CD4-positive, alpha-beta memory T cell (primary cell): ENCODE data around the gene EFR3B. TPM values are rescaled to one million over a fixed set of nuclear protein-coding genes. Genes with fewer than 3 reads are reported as not detected.

Experiments used
- CTCF ChIA-PET: fragments of 350-600 bp; sonication (Branson Sonifier 250); formaldehyde crosslinking; loops from one replicate; lab custom pipeline; 2021; ENCODE audit warnings: inconsistent platforms; ENCODE audit not compliant: partially characterized antibody; lab: Charles Lee
- POLR2A ChIA-PET: fragments of 350-600 bp; sonication (Branson Sonifier 250); formaldehyde crosslinking; loops from one replicate; lab custom pipeline; 2021; ENCODE audit not compliant: partially characterized antibody; lab: Charles Lee
- DNase-seq, 5 donors: peaks; one replicate each; pipeline versions ENCODE4 v3.0.0 to v3.0.0-alpha.2; 2020 to 2022; ENCODE audit warnings: mixed read lengths in 1 of 5
- H3K27ac ChIP-seq: one replicate; pipeline ENCODE4 v1.7.0; 2013; ENCODE audit warnings: low read depth, low read length
- H3K27me3 ChIP-seq: 2 replicates; pipeline ENCODE4 v1.7.0; 2013; ENCODE audit warnings: mild to moderate bottlenecking, low read length, moderate library complexity; ENCODE audit not compliant: insufficient read depth
- H3K36me3 ChIP-seq: 2 replicates; pipeline ENCODE4 v1.7.0; 2013; ENCODE audit warnings: mild to moderate bottlenecking, low read length, moderate library complexity; ENCODE audit not compliant: insufficient read depth
- H3K4me1 ChIP-seq: 2 replicates; pipeline ENCODE4 v1.7.0; 2013; ENCODE audit warnings: mild to moderate bottlenecking, low read length, moderate library complexity; ENCODE audit not compliant: insufficient read depth
- H3K4me3 ChIP-seq, 2 donors: one replicate each; pipeline ENCODE4 v1.7.0; 2013; ENCODE audit warnings: low read length in 2 of 2, mild to moderate bottlenecking in 1 of 2
- H3K9me3 ChIP-seq, 2 donors: one replicate each; pipeline ENCODE4 v1.7.0; 2013; ENCODE audit warnings: low read length in 2 of 2, control low read depth in 1 of 2; ENCODE audit not compliant: control insufficient read depth in 1 of 2
- H3K27ac Mint-ChIP-seq, 7 donors: one replicate each; pipeline ENCODE4 v1.8.0; 2020 to 2021; ENCODE audit warnings: mixed read lengths in 7 of 7, mild to moderate bottlenecking in 6 of 7, inconsistent platforms in 3 of 7, moderate library complexity in 3 of 7
- H3K27me3 Mint-ChIP-seq, 2 donors: one replicate each; pipeline ENCODE4 v1.8.0; 2020 to 2021; ENCODE audit warnings: mixed read lengths in 2 of 2
- H3K36me3 Mint-ChIP-seq, 2 donors: one replicate each; pipeline ENCODE4 v1.8.0; 2020 to 2021; ENCODE audit warnings: mixed read lengths in 2 of 2, inconsistent platforms in 1 of 2, mild to moderate bottlenecking in 1 of 2
- H3K4me1 Mint-ChIP-seq, 4 donors: one replicate each; pipeline ENCODE4 v1.8.0; 2020 to 2021; ENCODE audit warnings: mixed read lengths in 4 of 4, mild to moderate bottlenecking in 1 of 4
- H3K4me3 Mint-ChIP-seq, 8 donors: one replicate each; pipeline ENCODE4 v1.8.0; 2020 to 2021; ENCODE audit warnings: mixed read lengths in 8 of 8, mild to moderate bottlenecking in 7 of 8, moderate library complexity in 6 of 8, inconsistent platforms in 3 of 8
- H3K9me3 Mint-ChIP-seq, 8 donors: one replicate each; pipeline ENCODE4 v1.8.0; 2020 to 2021; ENCODE audit warnings: mixed read lengths in 8 of 8, mild to moderate bottlenecking in 5 of 8, inconsistent platforms in 3 of 8, moderate library complexity in 1 of 8
- intact Hi-C: fragments of 100-400 bp; cut with micrococcal nuclease; formaldehyde crosslinking; loops from one replicate; pipeline ENCODE4 v1.15.1; 2023
- polyA plus RNA-seq, 2 donors: library from polyadenylated mRNA; unstranded; fragments of 300-500 nt; fragmentation: Illumina TruSeq; gene quantifications; one replicate each; pipeline ENCODE4 v1.2.3, GENCODE V29; 2021
- total RNA-seq, 2 experiments: library from RNA; stranded (reverse); gene quantifications; one replicate each; pipeline ENCODE4 v1.2.3, GENCODE V29; 2021

The EFR3B gene
- total and polyA plus RNA-seq, 4 experiments from 2014 or later, result 0.07 to 0.14 (median 0.12) TPM; not detected in 1

DNA sequence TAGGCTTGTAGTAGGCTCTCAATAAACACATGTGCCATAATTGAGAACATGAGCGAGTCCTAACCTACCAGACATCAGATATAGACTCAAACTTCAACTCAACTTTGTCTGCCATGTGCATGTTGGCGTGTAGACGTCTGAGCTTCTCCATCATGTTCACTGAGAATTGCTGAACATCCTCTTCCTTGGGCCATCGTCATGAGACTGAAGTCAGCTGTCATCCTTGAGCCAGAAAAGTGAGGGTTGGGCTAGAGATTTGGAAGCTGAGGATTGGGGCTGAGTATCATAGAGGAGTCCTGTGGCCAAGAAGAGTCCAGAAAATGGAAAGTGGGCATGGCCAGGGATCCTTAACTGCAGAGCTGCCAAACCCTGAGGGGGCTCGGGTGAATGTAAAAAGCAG is 7.8 kb upstream of the EFR3B start:
- H3K27me3 ChIP-seq, result no peaks in the 10 kb centered on the region
- ChIA-PET POLR2A (no interaction called here), CTCF (no interaction called here)
- H3K27ac ChIP-seq, result no peak overlapping the region
- H3K4me1 ChIP-seq, result no peaks in the 10 kb centered on the region
- peaks cover 0 to 2% of the 10 kb centered on the region in 2 donors for H3K27me3 Mint-ChIP-seq
- no peak overlapping the region for H3K4me3 Mint-ChIP-seq
- no peak overlapping the region for H3K4me3 ChIP-seq
- H3K4me1 Mint-ChIP-seq, result peaks cover 0 to 5% (median 3%) of the 10 kb centered on the region in 4 donors
- DNase-seq, result no peak
- no peak overlapping the region for H3K27ac Mint-ChIP-seq
- H3K9me3 ChIP-seq, result no peaks in the 10 kb centered on the region
- intact Hi-C loops, result no loop called here
- H3K36me3 Mint-ChIP-seq, result no peaks in the 10 kb centered on the region
- no peaks in the 10 kb centered on the region for H3K36me3 ChIP-seq
- H3K9me3 Mint-ChIP-seq, result peaks cover 0 to 4% (median 0%) of the 10 kb centered on the region in 8 donors

GRCh38 chr2:25035537-25036220 is 6.2 kb upstream of the EFR3B start:
- Mint-ChIP-seq H3K4me1 (peaks cover 0 to 3% (median under 1%) of the 10 kb centered on the region in 4 donors), H3K9me3 (peaks cover 0 to 4% (median 0%) of the 10 kb centered on the region in 8 donors), H3K4me3 (no peak overlapping the region), H3K27me3 (peaks cover 0 to 2% of the 10 kb centered on the region in 2 donors), H3K36me3 (no peaks in the 10 kb centered on the region), H3K27ac (no peak overlapping the region)
- no peak overlapping the region for H3K4me3 ChIP-seq
- ChIA-PET CTCF (no interaction called here), POLR2A (interaction anchor here (0.6 kb wide), 1 partner anchor 38 kb away, joined by 3 read pairs; no protein-coding TSS in a partner anchor)
- no peak overlapping the region for H3K27ac ChIP-seq
- no peaks in the 10 kb centered on the region for H3K27me3 ChIP-seq
- no peaks in the 10 kb centered on the region for H3K4me1 ChIP-seq
- no peaks in the 10 kb centered on the region for H3K9me3 ChIP-seq
- H3K36me3 ChIP-seq, result no peaks in the 10 kb centered on the region
- no peak for DNase-seq
- intact Hi-C loops, result no loop called here

GRCh38 chr2:25036221-25036559 is 5.7 kb upstream of the EFR3B start:
- H3K27ac ChIP-seq, result no peak overlapping the region
- Mint-ChIP-seq H3K9me3 (peaks cover 0 to 4% (median 0%) of the 10 kb centered on the region in 8 donors), H3K4me3 (no peak overlapping the region), H3K27me3 (peaks cover under 1 to 2% of the 10 kb centered on the region in 2 donors), H3K36me3 (no peaks in the 10 kb centered on the region), H3K4me1 (peaks cover under 1 to 4% (median 1%) of the 10 kb centered on the region in 4 donors), H3K27ac (no peak overlapping the region)
- H3K36me3 ChIP-seq, result no peaks in the 10 kb centered on the region
- H3K4me3 ChIP-seq, result no peak overlapping the region
- CTCF ChIA-PET, result no interaction called here
- H3K4me1 ChIP-seq, result peaks cover under 1% of the 10 kb centered on the region
- intact Hi-C loops, result no loop called here
- H3K9me3 ChIP-seq, result no peaks in the 10 kb centered on the region
- POLR2A ChIA-PET, result no interaction called here
- no peaks in the 10 kb centered on the region for H3K27me3 ChIP-seq
- DNase-seq, result no peak

GRCh38 chr2:25039126-25039525 is 2.8 kb upstream of the EFR3B start:
- Histone ChIP-seq H3K4me3 (no peak overlapping the region), H3K36me3 (no peaks in the 10 kb centered on the region), H3K27ac (no peak overlapping the region), H3K9me3 (no peaks in the 10 kb centered on the region), H3K27me3 (peaks cover 14% of the 10 kb centered on the region), H3K4me1 (peaks cover 19% of the 10 kb centered on the region)
- peaks cover 0 to 1% (median 0%) of the 10 kb centered on the region in 8 donors for H3K9me3 Mint-ChIP-seq
- no peaks in the 10 kb centered on the region for H3K36me3 Mint-ChIP-seq
- intact Hi-C loops, result no loop called here
- no peak overlapping the region for H3K4me3 Mint-ChIP-seq
- CTCF ChIA-PET, result interaction anchor here (1.0 kb wide), 1 partner anchor 63 kb away, joined by 3 read pairs; no protein-coding TSS in a partner anchor
- H3K4me1 Mint-ChIP-seq, result peaks cover 12 to 21% (median 15%) of the 10 kb centered on the region in 4 donors
- POLR2A ChIA-PET, result no interaction called here
- DNase-seq, result no peak
- peaks cover 13 to 16% of the 10 kb centered on the region in 2 donors for H3K27me3 Mint-ChIP-seq
- peak overlapping the region in 1 of 7 donors; percentile 42 for H3K27ac Mint-ChIP-seq

DNA sequence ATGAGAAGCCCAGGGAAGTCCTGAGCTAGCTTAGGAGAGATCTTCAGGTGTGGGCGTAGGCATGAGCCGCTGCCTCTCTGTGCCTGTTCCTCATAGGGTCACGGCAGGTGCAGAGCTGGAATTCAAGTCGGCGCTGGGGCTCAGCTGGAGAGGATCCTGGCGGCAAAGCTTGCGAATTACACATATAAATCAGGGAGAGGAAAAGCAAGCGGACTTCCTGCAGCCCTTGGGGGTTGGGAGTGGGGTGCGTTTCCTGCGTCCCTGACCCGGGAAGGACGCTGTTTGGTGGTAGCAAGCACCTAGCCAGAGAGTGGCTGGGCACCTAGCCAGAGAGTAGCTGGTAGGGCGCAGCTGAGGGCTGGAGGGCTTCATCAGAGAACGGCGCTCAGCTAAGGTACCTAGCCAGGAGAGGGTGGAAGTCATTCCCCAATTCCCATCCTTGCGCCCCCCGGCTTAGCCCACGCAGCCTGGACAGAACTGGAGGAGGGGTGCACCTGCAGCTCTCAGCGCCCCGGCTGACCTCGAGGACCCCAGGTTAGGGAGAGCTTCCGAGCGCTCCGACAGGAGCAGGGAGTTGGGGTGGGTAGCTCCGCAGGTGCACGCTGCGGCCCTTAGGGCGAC is 459 bp upstream of the EFR3B start:
- no peaks in the 10 kb centered on the region for H3K36me3 Mint-ChIP-seq
- peak in 2 of 5 donors; percentile 21 to 57 for DNase-seq
- H3K27ac Mint-ChIP-seq, result peak overlapping the region in 3 of 7 donors; percentile 62 to 76 (median 62)
- H3K27ac ChIP-seq, result no peak overlapping the region
- peaks cover 19% of the 10 kb centered on the region for H3K4me1 ChIP-seq
- H3K36me3 ChIP-seq, result no peaks in the 10 kb centered on the region
- peak overlapping the region; percentile 42 to 60 for H3K4me3 ChIP-seq
- no peaks in the 10 kb centered on the region for H3K9me3 ChIP-seq
- CTCF ChIA-PET, result interaction anchor here (1.2 to 1.6 kb wide), 3 partner anchors 66 to 156 kb away, joined by 4 to 7 read pairs (median 4); no protein-coding TSS in a partner anchor
- peaks cover 27 to 34% of the 10 kb centered on the region in 2 donors for H3K27me3 Mint-ChIP-seq
- POLR2A ChIA-PET, result interaction anchor here (0.5 to 1.3 kb wide), 5 partner anchors 10 to 1150 kb away, joined by 3 read pairs; no protein-coding TSS in a partner anchor
- H3K4me1 Mint-ChIP-seq, result peaks cover 12 to 21% (median 16%) of the 10 kb centered on the region in 4 donors
- H3K9me3 Mint-ChIP-seq, result no peaks in the 10 kb centered on the region
- intact Hi-C loops, result loop anchor here (5.0 to 10.0 kb wide), 2 partner anchors 83 to 679 kb away; partner anchors contain the start of gene ITSN2
- H3K4me3 Mint-ChIP-seq, result peak overlapping the region; percentile 79 to 89 (median 82)
- peaks cover 24% of the 10 kb centered on the region for H3K27me3 ChIP-seq

DNA sequence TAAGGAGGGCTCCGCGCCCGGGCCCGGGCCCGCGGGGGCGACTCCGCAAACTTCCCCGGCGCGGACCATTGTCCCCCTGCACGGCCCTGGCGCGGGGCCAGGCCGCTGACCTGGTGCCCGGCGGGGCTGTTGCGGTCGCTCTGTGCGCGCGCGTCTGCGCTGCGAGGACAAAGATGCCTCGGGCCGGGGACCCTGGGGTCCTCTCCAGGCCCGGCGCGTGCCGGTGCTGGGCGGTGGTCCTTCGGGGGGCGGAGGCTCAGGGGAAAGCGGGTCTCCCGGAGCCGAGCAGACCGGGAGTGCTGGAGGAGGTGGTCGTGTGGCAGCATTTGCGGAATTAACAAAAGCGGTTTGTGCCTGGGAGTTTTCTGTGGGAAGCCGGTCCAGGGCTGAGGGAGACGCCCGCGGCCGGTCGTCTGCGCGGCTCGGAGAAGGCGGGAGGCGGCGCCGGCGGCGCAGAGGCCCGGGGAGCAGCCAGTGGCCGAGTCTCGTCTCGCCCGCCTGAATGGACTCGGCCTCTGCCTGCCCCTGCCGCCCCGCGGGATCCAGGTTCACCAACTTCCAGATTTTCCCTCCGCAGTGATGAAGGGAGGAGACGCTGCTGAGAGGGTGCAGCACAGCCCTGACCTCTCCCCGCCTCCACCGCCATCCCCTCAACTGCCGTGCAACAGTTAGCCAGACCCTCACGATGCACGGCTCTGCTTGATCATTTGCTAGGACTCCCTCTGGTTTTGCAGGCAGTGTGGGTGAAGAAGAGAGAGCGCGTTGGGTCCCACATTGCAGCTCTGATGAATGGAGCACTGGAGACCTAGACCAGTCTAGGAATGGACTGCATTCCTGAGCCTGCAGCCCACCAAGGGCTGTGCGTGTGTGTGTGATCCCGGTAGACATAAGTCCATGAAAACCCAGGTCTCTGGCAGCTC is 705 bp downstream of the EFR3B start:
- Histone ChIP-seq H3K27me3 (peaks cover 24% of the 10 kb centered on the region), H3K4me1 (peaks cover 19% of the 10 kb centered on the region), H3K4me3 (peak overlapping the region; percentile 19 to 52), H3K36me3 (no peaks in the 10 kb centered on the region), H3K27ac (no peak overlapping the region), H3K9me3 (no peaks in the 10 kb centered on the region)
- intact Hi-C loops, result loop anchor here (1.0 to 10.0 kb wide), 4 partner anchors 71 to 680 kb away; partner anchors contain the start of genes ADCY3, DNAJC27 and ITSN2
- DNase-seq, result peak in 3 of 5 donors; percentile 5 to 16 (median 6)
- Mint-ChIP-seq H3K27ac (peak overlapping the region in 4 of 7 donors; percentile 22 to 76 (median 42)), H3K27me3 (peaks cover 32 to 37% of the 10 kb centered on the region in 2 donors), H3K4me3 (peak overlapping the region; percentile 82 to 92 (median 86)), H3K9me3 (no peaks in the 10 kb centered on the region), H3K4me1 (peaks cover 12 to 21% (median 16%) of the 10 kb centered on the region in 4 donors), H3K36me3 (no peaks in the 10 kb centered on the region)
- CTCF ChIA-PET, result interaction anchor here (1.2 to 1.6 kb wide), 2 partner anchors 67 to 155 kb away, joined by 4 to 7 read pairs; no protein-coding TSS in a partner anchor
- POLR2A ChIA-PET, result no interaction called here
